Hippocampal formation (tissue), 2 donors: Measurements from ENCODE around the gene PSME3.

ENCODE experiments used
- DNase-seq, 2 donors: peaks; one replicate each; lab custom pipeline; 2025; lab: John Stamatoyannopoulos, UW

PSME3 gene

DNA sequence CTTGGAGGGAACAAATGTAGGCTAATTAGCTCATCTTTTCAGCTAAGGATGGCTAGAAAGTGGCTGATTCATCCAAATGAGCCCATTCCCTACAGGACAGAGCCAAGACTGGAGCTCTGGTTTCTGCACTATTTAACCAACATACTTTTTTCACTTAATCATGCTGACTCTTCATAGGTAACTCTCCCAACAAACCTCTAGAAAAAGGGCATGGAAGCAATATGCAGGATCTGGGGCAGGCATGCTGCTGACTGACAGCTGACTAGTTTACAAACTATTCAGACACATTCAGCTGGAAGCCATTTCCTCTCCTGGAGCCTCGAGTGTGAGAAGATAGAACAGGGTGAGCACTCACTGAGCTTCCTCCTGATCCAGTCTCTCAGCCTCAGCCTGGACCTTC is 15.3 kb upstream of the PSME3 start:
- DNase-seq = no peak

DNA sequence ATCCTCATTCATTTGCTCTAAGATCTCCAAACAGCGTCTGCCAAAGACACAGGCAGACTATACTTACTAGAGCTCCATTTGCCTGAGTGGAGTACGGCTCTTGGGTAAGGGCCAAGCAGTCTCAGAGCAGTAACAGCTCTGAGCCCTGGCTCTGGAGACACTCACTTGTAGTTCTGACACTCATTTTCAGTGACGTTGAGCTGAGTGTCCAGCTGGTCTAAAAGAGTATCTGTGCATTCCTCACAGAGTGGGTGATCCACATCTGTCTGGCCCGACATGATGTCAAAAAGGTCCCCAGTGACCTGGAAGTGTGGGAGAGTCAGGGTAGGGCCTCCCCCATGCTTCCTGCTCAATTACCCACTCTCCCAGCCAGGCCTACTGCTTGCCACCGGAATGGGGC is 14.8 kb upstream of the PSME3 start:
- DNase-seq = no peak

DNA sequence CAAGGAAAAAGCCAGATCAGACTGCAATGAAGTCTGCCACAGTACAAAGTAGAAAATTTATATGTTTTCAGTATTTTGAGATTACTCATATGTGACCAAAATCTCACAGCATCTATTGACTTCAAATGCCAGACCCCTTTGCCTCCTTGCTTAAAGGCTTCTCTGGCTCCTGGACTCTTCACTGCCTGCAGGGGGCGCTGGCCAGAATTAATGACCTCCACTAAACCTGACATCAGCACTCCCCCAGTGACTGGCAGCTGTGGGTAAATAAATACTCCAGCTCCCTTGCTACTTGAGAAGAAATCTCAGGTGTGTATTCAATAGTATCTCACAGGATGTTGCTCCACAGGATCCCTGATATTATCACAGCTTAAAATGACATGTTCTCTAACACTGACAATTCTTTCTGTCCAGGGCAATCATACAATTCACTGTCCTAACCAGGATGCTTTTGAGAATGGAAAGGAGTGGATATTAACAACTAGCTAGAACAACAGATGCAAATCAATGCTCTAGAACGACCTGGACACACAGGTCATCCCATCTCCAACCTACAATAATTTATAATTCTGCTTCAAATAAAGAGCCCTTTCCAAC is 13.2 kb upstream of the PSME3 start:
- DNase-seq = no peak

GRCh38 chr17:42821176-42821575 is 12.0 kb upstream of the PSME3 start:
- DNase-seq = no peak

DNA sequence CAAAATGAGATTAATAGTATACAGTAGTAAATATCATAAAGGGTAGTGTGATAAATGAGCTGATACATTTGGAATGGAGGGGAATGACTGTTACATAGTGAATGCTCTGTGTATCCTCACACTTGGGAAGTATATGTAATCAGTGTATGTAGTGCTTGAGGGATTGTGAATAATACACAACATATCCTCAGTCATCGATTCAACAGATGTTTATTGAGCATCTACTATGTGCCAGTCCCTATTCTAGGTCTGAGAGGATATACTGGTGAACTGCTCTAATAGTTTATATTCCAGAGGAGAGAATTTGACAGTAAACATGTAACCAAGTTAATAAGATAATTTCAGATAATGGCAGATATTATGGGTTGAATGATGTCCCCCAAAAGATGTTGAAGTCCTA is 5.7 kb upstream of the PSME3 start:
- DNase-seq = no peak

- no peak for DNase-seq
Observed at GRCh38 chr17:42830971-42831370, 2.2 kb upstream of the PSME3 start.

- DNase-seq = peak in 1 of 2 donors; percentile 53
Observed at GRCh38 chr17:42832213-42832933, 824 bp upstream of the PSME3 start.

DNA sequence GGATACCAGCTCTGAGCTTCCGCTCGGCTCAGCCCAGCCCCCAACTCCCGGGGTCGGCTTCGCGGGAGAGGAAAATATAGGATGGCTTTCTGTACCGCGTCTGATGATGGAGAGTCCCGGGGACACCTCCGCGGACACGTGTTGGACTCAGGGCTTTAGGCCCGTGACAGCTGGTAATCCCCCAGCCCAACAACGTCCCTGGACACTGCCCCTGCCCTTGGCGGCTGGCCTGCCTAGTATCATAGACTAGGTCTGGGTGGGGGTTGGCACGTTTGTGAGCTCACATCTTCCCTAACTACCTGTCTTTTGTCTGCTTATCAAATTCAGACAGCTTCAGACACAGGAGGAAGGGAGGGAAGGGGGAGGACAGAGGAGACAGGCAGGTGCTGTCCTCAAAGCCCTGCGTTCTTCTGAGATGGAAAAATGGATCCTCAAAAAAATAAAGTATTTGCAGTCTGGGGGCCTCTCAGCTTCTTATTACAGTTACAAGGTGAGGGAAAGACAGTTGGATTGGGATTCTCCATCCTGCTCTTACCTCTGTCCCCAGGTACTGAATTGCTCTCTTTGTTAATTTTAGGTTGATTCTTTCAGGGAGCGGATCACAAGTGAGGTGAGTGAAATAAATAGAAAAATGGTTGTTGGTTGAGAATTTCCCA is 698 bp downstream of the PSME3 start:
- no peak for DNase-seq

- DNase-seq = no peak
Observed at GRCh38 chr17:42835732-42836131, 2.5 kb downstream of the PSME3 start.

DNA sequence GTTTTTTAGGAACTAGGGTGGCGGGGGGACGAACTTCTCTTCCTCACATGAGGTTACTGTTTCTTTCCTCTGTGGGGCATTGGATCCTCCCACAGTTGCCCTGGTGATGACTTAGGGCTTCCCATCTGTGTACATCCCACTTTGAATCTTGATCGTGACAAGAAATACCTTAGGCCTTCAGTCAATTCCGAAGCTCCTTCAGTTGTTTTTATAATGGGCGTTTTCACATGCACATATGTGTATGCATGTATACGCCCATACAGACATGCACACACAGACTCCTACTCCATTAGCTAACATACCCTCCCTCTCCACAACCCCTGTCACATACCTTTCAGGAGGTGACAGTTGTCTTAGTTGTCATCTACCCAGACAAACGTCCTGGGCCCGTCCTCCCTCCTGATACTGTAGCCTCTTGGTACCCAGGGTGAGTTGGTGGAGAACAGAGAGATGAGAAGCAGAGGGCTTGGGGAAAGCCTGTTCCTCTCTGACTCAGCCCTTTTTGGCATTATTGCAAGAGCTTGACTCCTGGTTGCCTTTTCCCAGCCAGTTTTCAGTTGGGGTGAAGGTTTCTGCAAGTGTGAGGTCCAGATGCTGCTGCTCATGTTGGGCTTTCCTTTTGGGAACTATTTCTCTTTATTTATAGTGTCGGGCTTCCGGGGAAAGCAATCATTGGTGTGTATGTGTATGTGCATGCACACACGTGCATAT is 8.9 kb downstream of the PSME3 start:
- DNase-seq = no peak

- DNase-seq = peak in 1 of 2 donors; percentile 58
Observed at GRCh38 chr17:42843358-42843934, 10.2 kb downstream of the PSME3 start.

DNA sequence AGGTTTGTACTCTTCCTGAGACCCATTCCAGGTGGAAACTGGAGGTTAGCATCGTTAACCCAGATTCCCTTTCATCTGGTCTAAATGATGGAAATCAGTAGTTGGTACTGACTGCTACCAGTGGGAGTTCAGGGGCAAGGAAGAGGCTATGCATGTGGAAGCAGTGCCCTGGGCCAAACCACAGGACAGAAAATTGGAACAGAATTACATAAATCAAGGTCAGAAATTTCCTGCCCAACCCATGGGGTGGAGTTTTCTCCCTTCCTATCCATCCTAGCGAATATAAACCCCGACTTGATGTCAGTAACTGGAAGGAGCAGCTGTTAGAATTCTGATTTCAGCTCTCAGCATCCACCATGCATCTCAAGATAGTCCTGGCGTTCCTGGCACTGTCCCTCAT is 11.1 kb downstream of the PSME3 start, which contains the start of gene AOC2:
Gene AOC2, plus strand, starts transcription at position 310 of the 400 bp plus-strand sequence. Its CDS starts 47 bp downstream, at position 357.
- no peak for DNase-seq

GRCh38 chr17:42844761-42845555 is 11.8 kb downstream of the PSME3 start:
- no peak for DNase-seq

DNA sequence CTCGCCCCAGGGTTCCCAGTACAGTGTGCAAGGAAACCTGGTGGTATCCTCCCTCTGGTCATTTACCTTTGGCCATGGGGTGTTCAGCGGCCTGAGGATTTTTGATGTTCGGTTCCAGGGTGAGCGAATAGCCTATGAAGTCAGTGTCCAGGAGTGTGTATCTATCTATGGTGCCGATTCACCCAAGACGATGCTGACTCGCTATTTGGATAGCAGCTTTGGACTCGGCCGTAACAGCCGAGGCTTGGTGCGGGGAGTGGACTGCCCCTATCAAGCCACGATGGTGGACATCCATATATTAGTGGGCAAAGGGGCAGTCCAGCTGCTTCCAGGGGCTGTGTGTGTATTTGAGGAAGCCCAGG is 12.3 kb downstream of the PSME3 start:
- DNase-seq = no peak

- no peak for DNase-seq
Observed at GRCh38 chr17:42845918-42846593, 12.9 kb downstream of the PSME3 start.

GRCh38 chr17:42846594-42847280 is 13.5 kb downstream of the PSME3 start:
- no peak for DNase-seq

DNA sequence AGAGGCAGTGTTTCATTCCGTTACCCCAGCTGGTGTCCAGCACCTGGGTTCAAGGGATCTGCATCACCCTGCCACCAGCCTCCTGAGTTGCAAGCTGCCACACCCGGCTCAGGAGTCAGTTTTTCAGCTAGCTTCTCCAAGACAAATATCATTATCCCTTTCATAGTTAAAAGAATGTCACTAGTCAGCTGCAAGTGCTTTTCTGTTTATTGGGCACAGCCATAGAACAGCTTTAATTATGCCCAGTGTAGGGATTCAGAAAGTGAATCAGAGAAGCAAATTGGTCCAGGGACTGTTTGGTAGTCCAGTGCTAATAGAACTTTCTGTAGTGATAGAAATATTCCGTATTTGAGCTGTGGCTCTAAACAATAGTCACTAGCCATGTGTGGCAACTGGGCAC is 14.9 kb downstream of the PSME3 start:
- no peak for DNase-seq

DNA sequence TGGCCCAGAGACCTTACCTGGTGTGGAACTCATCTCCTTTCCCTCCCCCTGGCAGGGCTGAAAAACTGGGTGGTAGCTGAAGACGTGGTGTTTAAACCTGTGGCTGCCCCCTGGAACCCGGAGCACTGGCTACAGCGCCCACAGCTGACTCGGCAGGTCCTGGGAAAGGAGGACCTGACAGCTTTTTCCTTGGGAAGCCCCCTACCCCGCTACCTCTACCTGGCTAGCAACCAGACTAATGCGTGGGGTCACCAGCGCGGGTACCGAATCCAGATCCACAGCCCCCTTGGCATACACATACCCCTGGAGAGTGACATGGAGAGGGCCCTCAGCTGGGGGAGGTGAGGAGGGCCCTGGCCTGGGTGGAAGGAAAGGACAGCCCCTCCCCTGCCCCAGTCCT is 15.8 kb downstream of the PSME3 start:
- no peak for DNase-seq

- DNase-seq = no peak
Observed at GRCh38 chr17:42849451-42850181, 16.4 kb downstream of the PSME3 start.

- no peak for DNase-seq
Observed at GRCh38 chr17:42850954-42851353, 17.8 kb downstream of the PSME3 start, which contains the start of gene AOC3. Gene AOC3 (plus strand): TSS chr17:42851199. CDS start chr17:42851344, 145 bp downstream.
